ENCODE data around the gene TMEM120A. TPM values are rescaled to one million over a fixed set of nuclear protein-coding genes. Genes with fewer than 3 reads are reported as not detected.
A peak's percentile ranks its signal among the peaks of the same experiment; 100 is the strongest.
"Not testable (repeated sequence)": the region's sequence is repeated elsewhere in the genome, so short reads cannot be mapped to it uniquely, and the experiment has no call there.

The TMEM120A gene
- total RNA-seq, 1 donor from 2014 or later: 34.2 TPM

GRCh38 chr7:76023002-76023401 lies 28.6 kb upstream of the TMEM120A start:
- Mint-ChIP-seq H3K4me1 (ENCODE audit: low read depth, unreplicated experiment) (peaks cover 3% of the 10 kb centered on the region), H3K4me3 (ENCODE audit: unreplicated experiment) (no peak overlapping the region), H3K36me3 (ENCODE audit: low read depth, unreplicated experiment) (peaks cover 16% of the 10 kb centered on the region), H3K9me3 (ENCODE audit: unreplicated experiment) (no peaks in the 10 kb centered on the region), H3K27me3 (ENCODE audit: low read depth, unreplicated experiment) (no peaks in the 10 kb centered on the region), H3K27ac (ENCODE audit: unreplicated experiment) (no peak overlapping the region)
- Histone ChIP-seq H3K4me1 (ENCODE audit: insufficient read depth, low read length) (no peaks in the 10 kb centered on the region), H3K27ac (ENCODE audit: low read depth, low read length) (no peak overlapping the region), H3K9ac (ENCODE audit: low read length) (no peak overlapping the region), H4K20me1 (ENCODE audit: insufficient read depth, low read length) (peaks cover 13% of the 10 kb centered on the region), H3K79me2 (ENCODE audit: insufficient read depth, low read length) (no peaks in the 10 kb centered on the region), H3K4me2 (ENCODE audit: low read length) (no peak overlapping the region), H2AFZ (ENCODE audit: low read depth, low read length) (no peak overlapping the region), H3K36me3 (ENCODE audit: insufficient read depth, low read length) (no peaks in the 10 kb centered on the region), H3K27me3 (ENCODE audit: insufficient read depth, low read length) (no peaks in the 10 kb centered on the region), H3K4me3 (ENCODE audit: insufficient read depth, low read depth, low read length) (no peak overlapping the region), H3K9me3 (ENCODE audit: insufficient read depth, low read depth, low read length) (no peaks in the 10 kb centered on the region)
- no peak for DNase-seq (ENCODE audit: low read depth)
- FAIRE-seq: no peak
- TF ChIP-seq CTCF (IDR thresholded peaks at IDR 0.05; ENCODE audit: insufficient read depth, low read depth, low read length): no peak
- no peak for TF ChIP-seq EZH2 (IDR thresholded peaks at IDR 0.05; ENCODE audit: insufficient read depth, low read length)

- no peaks in the 10 kb centered on the region for H3K36me3 ChIP-seq (ENCODE audit: insufficient read depth, low read length)
- Mint-ChIP-seq H3K4me3 (ENCODE audit: unreplicated experiment) (no peak overlapping the region), H3K27me3 (ENCODE audit: low read depth, unreplicated experiment) (no peaks in the 10 kb centered on the region), H3K9me3 (ENCODE audit: unreplicated experiment) (no peaks in the 10 kb centered on the region), H3K27ac (ENCODE audit: unreplicated experiment) (no peak overlapping the region), H3K36me3 (ENCODE audit: low read depth, unreplicated experiment) (peaks cover 16% of the 10 kb centered on the region), H3K4me1 (ENCODE audit: low read depth, unreplicated experiment) (peaks cover 3% of the 10 kb centered on the region)
- no peaks in the 10 kb centered on the region for H3K79me2 ChIP-seq (ENCODE audit: insufficient read depth, low read length)
- H3K9ac ChIP-seq (ENCODE audit: low read length): no peak overlapping the region
- no peak overlapping the region for H3K27ac ChIP-seq (ENCODE audit: low read depth, low read length)
- H3K9me3 ChIP-seq (ENCODE audit: insufficient read depth, low read depth, low read length): no peaks in the 10 kb centered on the region
- no peak for FAIRE-seq
- DNase-seq (ENCODE audit: low read depth): no peak
- H3K4me2 ChIP-seq (ENCODE audit: low read length): no peak overlapping the region
- no peaks in the 10 kb centered on the region for H3K4me1 ChIP-seq (ENCODE audit: insufficient read depth, low read length)
- H2AFZ ChIP-seq (ENCODE audit: low read depth, low read length): no peak overlapping the region
- TF ChIP-seq EZH2 (IDR thresholded peaks at IDR 0.05; ENCODE audit: insufficient read depth, low read length): no peak
- TF ChIP-seq CTCF (IDR thresholded peaks at IDR 0.05; ENCODE audit: insufficient read depth, low read depth, low read length): no peak
- H4K20me1 ChIP-seq (ENCODE audit: insufficient read depth, low read length): peaks cover 13% of the 10 kb centered on the region
- no peak overlapping the region for H3K4me3 ChIP-seq (ENCODE audit: insufficient read depth, low read depth, low read length)
- H3K27me3 ChIP-seq (ENCODE audit: insufficient read depth, low read length): no peaks in the 10 kb centered on the region
Measured at GRCh38 chr7:76022026-76022780, 27.8 kb upstream of the TMEM120A start.

GRCh38 chr7:76020031-76020714 lies 25.8 kb upstream of the TMEM120A start:
- Histone ChIP-seq H3K9ac (ENCODE audit: low read length) (no peak overlapping the region), H3K4me2 (ENCODE audit: low read length) (no peak overlapping the region), H3K27ac (ENCODE audit: low read depth, low read length) (no peak overlapping the region), H3K36me3 (ENCODE audit: insufficient read depth, low read length) (no peaks in the 10 kb centered on the region), H3K27me3 (ENCODE audit: insufficient read depth, low read length) (no peaks in the 10 kb centered on the region), H3K9me3 (ENCODE audit: insufficient read depth, low read depth, low read length) (no peaks in the 10 kb centered on the region), H3K79me2 (ENCODE audit: insufficient read depth, low read length) (no peaks in the 10 kb centered on the region), H3K4me1 (ENCODE audit: insufficient read depth, low read length) (no peaks in the 10 kb centered on the region), H3K4me3 (ENCODE audit: insufficient read depth, low read depth, low read length) (no peak overlapping the region), H4K20me1 (ENCODE audit: insufficient read depth, low read length) (peaks cover 13% of the 10 kb centered on the region), H2AFZ (ENCODE audit: low read depth, low read length) (no peak overlapping the region)
- Mint-ChIP-seq H3K27ac (ENCODE audit: unreplicated experiment) (no peak overlapping the region), H3K4me1 (ENCODE audit: low read depth, unreplicated experiment) (peaks cover 3% of the 10 kb centered on the region), H3K36me3 (ENCODE audit: low read depth, unreplicated experiment) (peaks cover 20% of the 10 kb centered on the region), H3K27me3 (ENCODE audit: low read depth, unreplicated experiment) (no peaks in the 10 kb centered on the region), H3K4me3 (ENCODE audit: unreplicated experiment) (no peak overlapping the region), H3K9me3 (ENCODE audit: unreplicated experiment) (no peaks in the 10 kb centered on the region)
- FAIRE-seq (no peak), DNase-seq (ENCODE audit: low read depth) (peak; percentile 6)
- TF ChIP-seq EZH2 (IDR thresholded peaks at IDR 0.05; ENCODE audit: insufficient read depth, low read length) (no peak), CTCF (IDR thresholded peaks at IDR 0.05; ENCODE audit: insufficient read depth, low read depth, low read length) (peak; percentile 79)

- H3K27ac Mint-ChIP-seq (ENCODE audit: unreplicated experiment); H3K79me2 ChIP-seq (ENCODE audit: insufficient read depth, low read length); H3K4me1 Mint-ChIP-seq (ENCODE audit: low read depth, unreplicated experiment); H3K36me3 ChIP-seq (ENCODE audit: insufficient read depth, low read length); H3K9me3 ChIP-seq (ENCODE audit: insufficient read depth, low read depth, low read length); H3K27me3 ChIP-seq (ENCODE audit: insufficient read depth, low read length); FAIRE-seq; H3K4me2 ChIP-seq (ENCODE audit: low read length); H3K9ac ChIP-seq (ENCODE audit: low read length); DNase-seq (ENCODE audit: low read depth); H3K4me3 Mint-ChIP-seq (ENCODE audit: unreplicated experiment); H3K4me1 ChIP-seq (ENCODE audit: insufficient read depth, low read length); H3K27ac ChIP-seq (ENCODE audit: low read depth, low read length); H2AFZ ChIP-seq (ENCODE audit: low read depth, low read length); H3K4me3 ChIP-seq (ENCODE audit: insufficient read depth, low read depth, low read length); H3K27me3 Mint-ChIP-seq (ENCODE audit: low read depth, unreplicated experiment); H3K9me3 Mint-ChIP-seq (ENCODE audit: unreplicated experiment): not testable (repeated sequence)
- peaks cover 19% of the 10 kb centered on the region for H3K36me3 Mint-ChIP-seq (ENCODE audit: low read depth, unreplicated experiment)
- H4K20me1 ChIP-seq (ENCODE audit: insufficient read depth, low read length): peaks cover 13% of the 10 kb centered on the region
Measured at GRCh38 chr7:76018520-76018919, 24.1 kb upstream of the TMEM120A start.
